ENCODE data around the gene F2.

GRCh38 chr11:46692450-46692849 is 26.6 kb upstream of the F2 start:
- TF ChIP-seq CTCF (IDR thresholded peaks at IDR 0.05) (no peak), POLR2A (IDR thresholded peaks at IDR 0.05) (no peak), POLR2AphosphoS5 (IDR thresholded peaks at IDR 0.05) (no peak), EP300 (IDR thresholded peaks at IDR 0.05; ENCODE audit: low read depth) (no peak)

Data from transverse colon (tissue), 4 donors.